Smooth muscle cell (in vitro differentiated cells): ENCODE results near the gene WWTR1. TPM values are rescaled to one million over a fixed set of nuclear protein-coding genes. Genes with fewer than 3 reads are reported as not detected.

Source experiments
- DNase-seq: peaks from one replicate; lab custom pipeline; 2025; ENCODE audit not compliant: unreplicated experiment; lab: John Stamatoyannopoulos, UW
- H2AFZ ChIP-seq: fragments of 200-600 bp; sonication (generic); 2 replicates; pipeline ENCODE4 v1.6.0; 2016; ENCODE audit warnings: antibody characterized with exemption, low read depth, mild to moderate bottlenecking
- H3F3A ChIP-seq: fragments of 200-600 bp; sonication (generic); 2 replicates; pipeline ENCODE4 v1.6.0; 2017; ENCODE audit warnings: antibody characterized with exemption, low read depth
- H3K27ac ChIP-seq: fragments of 200-600 bp; sonication (generic); 2 replicates; pipeline ENCODE4 v1.5.1; 2016; ENCODE audit warnings: low read depth, mild to moderate bottlenecking
- H3K27me3 ChIP-seq: fragments of 200-600 bp; sonication (generic); 2 replicates; pipeline ENCODE4 v1.6.1; 2016; ENCODE audit warnings: low read depth, mild to moderate bottlenecking
- H3K36me3 ChIP-seq: fragments of 200-600 bp; sonication (generic); 2 replicates; pipeline ENCODE4 v1.5.1; 2016; ENCODE audit warnings: low read depth
- H3K4me1 ChIP-seq: fragments of 200-600 bp; sonication (generic); 2 replicates; pipeline ENCODE4 v1.5.1; 2016; ENCODE audit warnings: low read depth
- H3K4me2 ChIP-seq: fragments of 200-600 bp; sonication (generic); 2 replicates; pipeline ENCODE4 v1.6.0; 2016; ENCODE audit warnings: mild to moderate bottlenecking
- H3K4me3 ChIP-seq: fragments of 200-600 bp; sonication (generic); 2 replicates; pipeline ENCODE4 v1.5.1; 2016; ENCODE audit warnings: mild to moderate bottlenecking
- H3K79me2 ChIP-seq: fragments of 200-600 bp; sonication (generic); 2 replicates; pipeline ENCODE4 v1.6.0; 2016; ENCODE audit warnings: low read depth, mild to moderate bottlenecking
- H3K9ac ChIP-seq: fragments of 200-600 bp; sonication (generic); 2 replicates; pipeline ENCODE4 v1.6.0; 2016; ENCODE audit warnings: low read depth
- H3K9me3 ChIP-seq: fragments of 200-600 bp; sonication (generic); replicated peaks from 2 replicates; pipeline ENCODE4 v1.5.1; 2016; ENCODE audit warnings: low read depth
- H4K20me1 ChIP-seq: fragments of 200-600 bp; sonication (generic); 2 replicates; pipeline ENCODE4 v1.6.0; 2016; ENCODE audit warnings: low read depth
- WGBS: methylation state at CpG from one replicate; pipeline ENCODE4 v1.1.7; 2016; ENCODE audit warnings: low lambda C conversion rate; 5-methylcytosine and 5-hydroxymethylcytosine counted together
- polyA plus RNA-seq: library from polyadenylated mRNA; unstranded; fragments of >200 nt; fragmentation: Nextera tagmentation; extraction: Ambion mirVana; gene quantifications from 2 replicates; pipeline ENCODE4 v1.2.1, GENCODE V29; 2016
- total RNA-seq: library from RNA; depleted of rRNA; stranded (reverse); fragments of >200 nt; gene quantifications from 2 replicates; pipeline ENCODE4 v1.2.3, GENCODE V29; 2014
- TF ChIP-seq, protein P1 (sequence below): fragments of 200-600 bp; sonication (generic); IDR thresholded peaks from 2 replicates; pipeline ENCODE4 v1.5.1; 2017; ENCODE audit warnings: borderline replicate concordance, mild to moderate bottlenecking, antibody characterized with exemption; ENCODE audit not compliant: insufficient read depth, poor library complexity, severe bottlenecking

WWTR1 gene
- total and polyA plus RNA-seq, 2 experiments from 2014 or later, result 38.4 to 55.6 TPM

DNA sequence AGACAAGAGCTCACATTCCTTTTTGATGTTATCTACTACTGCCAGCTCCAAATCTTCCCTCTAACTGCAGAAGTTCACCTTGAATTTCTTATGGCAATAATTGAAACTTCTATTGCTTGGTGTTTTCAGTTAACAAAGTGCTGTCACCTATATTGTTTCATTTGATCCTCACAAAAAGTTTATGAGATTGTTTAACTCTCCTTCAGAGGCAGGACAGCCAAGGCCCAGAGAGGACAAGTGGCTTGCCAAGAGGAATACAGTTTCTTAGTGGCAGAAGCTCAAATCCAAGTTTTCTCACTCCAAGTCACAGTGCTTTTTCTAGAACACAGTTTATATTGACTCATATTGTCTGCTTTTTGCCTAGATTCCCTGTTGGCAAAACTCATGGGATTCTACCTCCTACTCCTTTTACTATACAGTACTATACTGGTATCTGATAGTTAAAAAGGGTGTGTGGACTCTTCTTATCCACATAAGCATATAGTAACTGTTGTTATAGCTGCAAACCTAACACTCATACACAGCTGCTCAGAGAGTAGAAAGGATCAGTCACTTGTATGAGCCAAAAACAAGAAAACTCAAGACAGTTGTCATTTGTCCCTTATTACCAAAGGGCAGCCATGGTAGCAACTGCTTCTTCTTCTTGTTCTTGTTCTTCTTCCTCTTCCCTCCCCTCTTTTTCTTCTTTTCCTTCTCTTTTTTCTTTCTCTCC, 167.4 kb downstream of the WWTR1 start:
- Histone ChIP-seq H3K4me3 (no peak overlapping the region), H3K27me3 (no peaks in the 10 kb centered on the region), H3F3A (no peaks in the 10 kb centered on the region), H3K9me3 (no peaks in the 10 kb centered on the region), H3K4me1 (no peaks in the 10 kb centered on the region), H3K79me2 (no peaks in the 10 kb centered on the region), H2AFZ (no peak overlapping the region), H3K9ac (no peak overlapping the region), H4K20me1 (no peaks in the 10 kb centered on the region), H3K36me3 (no peaks in the 10 kb centered on the region), H3K4me2 (no peak overlapping the region), H3K27ac (no peak overlapping the region)
- DNase-seq, result no peak
- TF ChIP-seq, protein P1, sequence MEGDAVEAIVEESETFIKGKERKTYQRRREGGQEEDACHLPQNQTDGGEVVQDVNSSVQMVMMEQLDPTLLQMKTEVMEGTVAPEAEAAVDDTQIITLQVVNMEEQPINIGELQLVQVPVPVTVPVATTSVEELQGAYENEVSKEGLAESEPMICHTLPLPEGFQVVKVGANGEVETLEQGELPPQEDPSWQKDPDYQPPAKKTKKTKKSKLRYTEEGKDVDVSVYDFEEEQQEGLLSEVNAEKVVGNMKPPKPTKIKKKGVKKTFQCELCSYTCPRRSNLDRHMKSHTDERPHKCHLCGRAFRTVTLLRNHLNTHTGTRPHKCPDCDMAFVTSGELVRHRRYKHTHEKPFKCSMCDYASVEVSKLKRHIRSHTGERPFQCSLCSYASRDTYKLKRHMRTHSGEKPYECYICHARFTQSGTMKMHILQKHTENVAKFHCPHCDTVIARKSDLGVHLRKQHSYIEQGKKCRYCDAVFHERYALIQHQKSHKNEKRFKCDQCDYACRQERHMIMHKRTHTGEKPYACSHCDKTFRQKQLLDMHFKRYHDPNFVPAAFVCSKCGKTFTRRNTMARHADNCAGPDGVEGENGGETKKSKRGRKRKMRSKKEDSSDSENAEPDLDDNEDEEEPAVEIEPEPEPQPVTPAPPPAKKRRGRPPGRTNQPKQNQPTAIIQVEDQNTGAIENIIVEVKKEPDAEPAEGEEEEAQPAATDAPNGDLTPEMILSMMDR, result no peak

DNA sequence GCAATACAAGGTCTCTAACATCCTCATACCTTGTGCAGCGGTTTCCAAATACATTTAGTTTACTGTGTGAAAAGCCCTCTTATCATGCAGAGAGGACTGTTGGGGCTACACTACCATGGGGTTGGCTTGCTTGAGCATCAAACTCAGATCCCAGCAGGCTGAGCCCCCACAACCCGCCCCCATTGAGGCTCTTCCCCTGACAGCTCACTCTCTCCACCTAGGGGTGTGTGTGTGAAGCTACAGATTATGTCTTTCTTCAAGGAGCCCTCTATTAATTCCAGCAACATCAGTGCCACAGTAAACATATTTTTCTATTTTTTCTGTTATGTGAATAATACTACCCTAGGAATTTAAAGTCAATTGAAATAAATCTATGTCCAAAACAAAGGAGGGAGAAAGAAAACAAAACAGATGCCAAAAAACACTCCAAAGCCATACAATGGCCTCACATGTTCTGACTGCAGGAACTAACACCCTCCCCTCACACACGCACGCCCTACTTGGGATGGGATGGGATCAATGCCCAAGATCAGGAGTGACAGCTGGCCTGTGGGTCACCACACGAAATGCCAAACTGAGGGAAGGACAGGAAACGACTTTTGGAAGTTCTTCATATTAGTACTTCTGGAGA, 168.7 kb downstream of the WWTR1 start:
- H3K27me3 ChIP-seq, result no peaks in the 10 kb centered on the region
- H3K4me2 ChIP-seq, result no peak overlapping the region
- no peak overlapping the region for H3K27ac ChIP-seq
- H3K9ac ChIP-seq, result no peak overlapping the region
- no peak for DNase-seq
- H4K20me1 ChIP-seq, result no peaks in the 10 kb centered on the region
- no peaks in the 10 kb centered on the region for H3K36me3 ChIP-seq
- H2AFZ ChIP-seq, result no peak overlapping the region
- H3K9me3 ChIP-seq, result no peaks in the 10 kb centered on the region
- H3K4me1 ChIP-seq, result no peaks in the 10 kb centered on the region
- 58% methylated on average over 6 of the region's 6 CpGs for WGBS
- no peak overlapping the region for H3K4me3 ChIP-seq
- TF ChIP-seq, protein P1, result peak; percentile 46
- no peaks in the 10 kb centered on the region for H3F3A ChIP-seq
- H3K79me2 ChIP-seq, result no peaks in the 10 kb centered on the region

DNA sequence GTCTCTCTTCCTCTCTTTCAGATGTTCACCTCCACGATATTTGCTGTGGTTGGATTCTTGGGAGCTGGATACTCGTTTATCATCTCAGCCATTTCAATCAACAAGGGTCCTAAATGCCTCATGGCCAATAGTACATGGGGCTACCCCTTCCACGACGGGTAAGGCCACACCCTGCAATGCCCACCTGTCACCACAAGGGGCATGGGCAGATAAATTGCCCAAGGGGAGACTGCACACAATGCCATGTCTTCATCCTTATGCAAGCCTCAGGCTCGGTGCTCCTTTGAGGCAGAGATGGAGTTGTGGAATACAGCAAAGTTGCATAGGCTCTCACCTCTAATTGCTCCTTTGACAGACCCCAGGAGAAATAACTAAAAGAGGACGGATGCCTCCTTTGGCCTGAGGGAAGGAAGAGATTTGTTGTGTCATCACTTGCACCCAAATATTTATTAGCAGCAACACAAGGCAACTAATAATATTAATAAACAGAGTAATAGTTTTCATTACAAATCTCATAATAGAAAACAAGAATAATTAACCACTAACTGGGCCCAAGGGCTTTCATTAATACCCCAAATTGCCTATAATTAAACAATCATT, 170.1 kb downstream of the WWTR1 start:
- H3K79me2 ChIP-seq, result no peaks in the 10 kb centered on the region
- TF ChIP-seq, protein P1, result peak; percentile 36
- no peak overlapping the region for H3K4me2 ChIP-seq
- H3K27me3 ChIP-seq, result no peaks in the 10 kb centered on the region
- 62% methylated on average over 6 of the region's 6 CpGs for WGBS
- H3K4me3 ChIP-seq, result no peak overlapping the region
- H3K9ac ChIP-seq, result no peak overlapping the region
- no peaks in the 10 kb centered on the region for H4K20me1 ChIP-seq
- H3F3A ChIP-seq, result no peaks in the 10 kb centered on the region
- no peak overlapping the region for H3K27ac ChIP-seq
- no peaks in the 10 kb centered on the region for H3K36me3 ChIP-seq
- H3K9me3 ChIP-seq, result no peaks in the 10 kb centered on the region
- H3K4me1 ChIP-seq, result no peaks in the 10 kb centered on the region
- DNase-seq, result no peak
- H2AFZ ChIP-seq, result no peak overlapping the region
